ENCODE results near the gene SPRY1. TPM values are rescaled to one million over a fixed set of nuclear protein-coding genes. Genes with fewer than 3 reads are reported as not detected.

Gene SPRY1
- 1 to 10 TPM; 6.4 to 8.6 TPM for total RNA-seq

GRCh38 chr4:123396307-123397143 is at the start of gene SPRY1:
Gene SPRY1, plus strand, starts transcription at chr4:123396795. Its CDS starts 4,797 bp downstream, at chr4:123401592.

